WI38 (cell line): ENCODE measurements around the gene ARL15.

Experiments used
- H3K4me3 ChIP-seq: 2 replicates; pipeline ENCODE4 v1.5.1; 2011; ENCODE audit warnings: low read depth, mild to moderate bottlenecking, control low read depth, low read length
- CTCF ChIP-seq: IDR thresholded peaks from 2 replicates; pipeline ENCODE4 v1.5.1; 2012; ENCODE audit warnings: low read depth, mild to moderate bottlenecking, control low read depth, low read length

The ARL15 gene

GRCh38 chr5:54018438-54018837 is 291.9 kb downstream of the ARL15 start:
- TF ChIP-seq CTCF: no peak
- H3K4me3 ChIP-seq: no peak overlapping the region

GRCh38 chr5:54017580-54017979 is 292.8 kb downstream of the ARL15 start:
- no peak for TF ChIP-seq CTCF
- no peak overlapping the region for H3K4me3 ChIP-seq

- no peak for TF ChIP-seq CTCF
- no peak overlapping the region for H3K4me3 ChIP-seq
These were observed 296.7 kb downstream of the ARL15 start for GRCh38 chr5:54013556-54014194.

- no peak for TF ChIP-seq CTCF
These were observed 300.5 kb downstream of the ARL15 start for GRCh38 chr5:54009828-54010227.

GRCh38 chr5:54009357-54009756 is 301.0 kb downstream of the ARL15 start:
- TF ChIP-seq CTCF: no peak
- no peak overlapping the region for H3K4me3 ChIP-seq

More at GRCh38 chr5:54009828-54010227, 300.5 kb downstream of the ARL15 start:
- no peak overlapping the region for H3K4me3 ChIP-seq

GRCh38 chr5:54007827-54008777 is 302.3 kb downstream of the ARL15 start:
- no peak for TF ChIP-seq CTCF
- no peak overlapping the region for H3K4me3 ChIP-seq

- no peak overlapping the region for H3K4me3 ChIP-seq
- no peak for TF ChIP-seq CTCF
These were observed 305.7 kb downstream of the ARL15 start for GRCh38 chr5:54004697-54005096.
